Activated CD8-positive, alpha-beta memory T cell treated with anti-CD3 and anti-CD28 coated beads, Interleukin-2, amount 10 ng/mL, durations not matched to agents 7 days and 5 days (primary cell): ENCODE results near the gene NR6A1. TPM values are rescaled to one million over a fixed set of nuclear protein-coding genes. Genes with fewer than 3 reads are reported as not detected.

Source experiments
- ATAC-seq: fragments of 150-1000 bp; cut with Tn5 transposase; one replicate; pipeline ENCODE4 v1.10.0; 2021; ENCODE audit warnings: moderate library complexity
- CTCF ChIA-PET: fragments of 350-600 bp; sonication (Branson Sonifier 250); formaldehyde crosslinking; loops from one replicate; lab custom pipeline; 2021; ENCODE audit warnings: antibody characterized with exemption; lab: Charles Lee
- DNase-seq: peaks from one replicate; pipeline ENCODE4 v3.0.0-alpha.2; 2020
- H3K27ac Mint-ChIP-seq: one replicate; pipeline ENCODE4 v1.8.0; 2021; ENCODE audit warnings: mild to moderate bottlenecking, mixed read lengths
- H3K27me3 Mint-ChIP-seq: one replicate; pipeline ENCODE4 v1.8.0; 2021; ENCODE audit warnings: mixed read lengths
- H3K36me3 Mint-ChIP-seq: one replicate; pipeline ENCODE4 v1.8.0; 2021; ENCODE audit warnings: mild to moderate bottlenecking, mixed read lengths
- H3K4me1 Mint-ChIP-seq: one replicate; pipeline ENCODE4 v1.8.0; 2021; ENCODE audit warnings: mixed read lengths
- H3K4me3 Mint-ChIP-seq: one replicate; pipeline ENCODE4 v1.8.0; 2021; ENCODE audit warnings: mild to moderate bottlenecking, moderate library complexity, mixed read lengths
- H3K9me3 Mint-ChIP-seq: one replicate; pipeline ENCODE4 v1.8.0; 2022; ENCODE audit warnings: low read depth, mixed read lengths
- total RNA-seq, 2 experiments: library from RNA; stranded (reverse); gene quantifications; one replicate each; pipeline ENCODE4 v1.2.3, GENCODE V29; 2021

The NR6A1 gene
- total RNA-seq, 2 experiments from 2014 or later = 0.44 to 1.2 TPM

GRCh38 chr9:124490004-124490403 is 281.1 kb downstream of the NR6A1 start:
- Mint-ChIP-seq H3K36me3 (no peaks in the 10 kb centered on the region), H3K4me3 (no peak overlapping the region), H3K9me3 (no peaks in the 10 kb centered on the region), H3K27me3 (no peaks in the 10 kb centered on the region), H3K4me1 (no peaks in the 10 kb centered on the region), H3K27ac (no peak overlapping the region)
- DNase-seq (no peak), ATAC-seq (no peak)
- CTCF ChIA-PET = no interaction called here

- DNase-seq = no peak
- CTCF ChIA-PET = interaction anchor here (1.4 kb wide), 1 partner anchor 69 kb away, joined by 4 read pairs; no protein-coding TSS in a partner anchor
- Mint-ChIP-seq H3K36me3 (no peaks in the 10 kb centered on the region), H3K4me1 (no peaks in the 10 kb centered on the region), H3K27ac (no peak overlapping the region), H3K27me3 (no peaks in the 10 kb centered on the region), H3K9me3 (no peaks in the 10 kb centered on the region), H3K4me3 (no peak overlapping the region)
- ATAC-seq = no peak
Observed at GRCh38 chr9:124489222-124489621, 281.9 kb downstream of the NR6A1 start.

- ATAC-seq = no peak
- H3K36me3 Mint-ChIP-seq = no peaks in the 10 kb centered on the region
- H3K4me3 Mint-ChIP-seq = no peak overlapping the region
- H3K9me3 Mint-ChIP-seq = no peaks in the 10 kb centered on the region
- CTCF ChIA-PET = interaction anchor here (1.4 kb wide), 1 partner anchor 68 kb away, joined by 4 read pairs; no protein-coding TSS in a partner anchor
- H3K27me3 Mint-ChIP-seq = no peaks in the 10 kb centered on the region
- H3K4me1 Mint-ChIP-seq = no peaks in the 10 kb centered on the region
- no peak for DNase-seq
- H3K27ac Mint-ChIP-seq = no peak overlapping the region
Observed at GRCh38 chr9:124488641-124489210, 282.4 kb downstream of the NR6A1 start.

GRCh38 chr9:124487260-124488182 is 283.6 kb downstream of the NR6A1 start:
- DNase-seq = no peak
- no peak for ATAC-seq
- Mint-ChIP-seq H3K9me3 (no peaks in the 10 kb centered on the region), H3K27ac (no peak overlapping the region), H3K4me3 (no peak overlapping the region), H3K27me3 (no peaks in the 10 kb centered on the region), H3K36me3 (no peaks in the 10 kb centered on the region), H3K4me1 (no peaks in the 10 kb centered on the region)
- CTCF ChIA-PET = interaction anchor here (1.4 kb wide), 1 partner anchor 67 kb away, joined by 4 read pairs; no protein-coding TSS in a partner anchor

GRCh38 chr9:124486778-124487259 is 284.3 kb downstream of the NR6A1 start:
- DNase-seq (no peak), ATAC-seq (no peak)
- CTCF ChIA-PET = no interaction called here
- no peaks in the 10 kb centered on the region for H3K27me3 Mint-ChIP-seq
- H3K4me1 Mint-ChIP-seq = no peaks in the 10 kb centered on the region
- H3K4me3 Mint-ChIP-seq = no peak overlapping the region
- H3K36me3 Mint-ChIP-seq = no peaks in the 10 kb centered on the region
- H3K27ac Mint-ChIP-seq = no peak overlapping the region
- H3K9me3 Mint-ChIP-seq = no peaks in the 10 kb centered on the region

GRCh38 chr9:124485936-124486335 is 285.2 kb downstream of the NR6A1 start:
- Mint-ChIP-seq H3K4me3 (no peak overlapping the region), H3K27me3 (no peaks in the 10 kb centered on the region), H3K4me1 (no peaks in the 10 kb centered on the region), H3K36me3 (no peaks in the 10 kb centered on the region), H3K9me3 (no peaks in the 10 kb centered on the region), H3K27ac (no peak overlapping the region)
- ATAC-seq (no peak), DNase-seq (no peak)
- CTCF ChIA-PET = no interaction called here

GRCh38 chr9:124485201-124485600 is 285.9 kb downstream of the NR6A1 start:
- ATAC-seq = no peak

GRCh38 chr9:124483481-124483880 is 287.6 kb downstream of the NR6A1 start:
- H3K27me3 Mint-ChIP-seq = peaks cover 10% of the 10 kb centered on the region
- no peak overlapping the region for H3K27ac Mint-ChIP-seq
- DNase-seq = no peak
- H3K4me1 Mint-ChIP-seq = no peaks in the 10 kb centered on the region
- CTCF ChIA-PET = no interaction called here
- no peaks in the 10 kb centered on the region for H3K36me3 Mint-ChIP-seq
- no peak for ATAC-seq
- no peak overlapping the region for H3K4me3 Mint-ChIP-seq
- H3K9me3 Mint-ChIP-seq = no peaks in the 10 kb centered on the region

More at GRCh38 chr9:124485201-124485600, 285.9 kb downstream of the NR6A1 start:
- Mint-ChIP-seq H3K4me1 (no peaks in the 10 kb centered on the region), H3K9me3 (no peaks in the 10 kb centered on the region), H3K27me3 (peaks cover under 1% of the 10 kb centered on the region), H3K4me3 (no peak overlapping the region), H3K27ac (no peak overlapping the region), H3K36me3 (no peaks in the 10 kb centered on the region)
- CTCF ChIA-PET = no interaction called here
- no peak for DNase-seq

- H3K36me3 Mint-ChIP-seq = no peaks in the 10 kb centered on the region
- no peak for DNase-seq
- no peak overlapping the region for H3K4me3 Mint-ChIP-seq
- no peak for ATAC-seq
- no peak overlapping the region for H3K27ac Mint-ChIP-seq
- no peaks in the 10 kb centered on the region for H3K4me1 Mint-ChIP-seq
- CTCF ChIA-PET = no interaction called here
- peaks cover 14% of the 10 kb centered on the region for H3K27me3 Mint-ChIP-seq
- no peaks in the 10 kb centered on the region for H3K9me3 Mint-ChIP-seq
Observed at GRCh38 chr9:124482431-124483031, 288.6 kb downstream of the NR6A1 start.

- ATAC-seq = no peak
- Mint-ChIP-seq H3K4me3 (no peak overlapping the region), H3K36me3 (no peaks in the 10 kb centered on the region), H3K27ac (no peak overlapping the region), H3K27me3 (peaks cover 14% of the 10 kb centered on the region), H3K9me3 (no peaks in the 10 kb centered on the region), H3K4me1 (no peaks in the 10 kb centered on the region)
- no peak for DNase-seq
- CTCF ChIA-PET = interaction anchor here (1.1 kb wide), 1 partner anchor 61 kb away, joined by 4 read pairs; no protein-coding TSS in a partner anchor
Observed at GRCh38 chr9:124481115-124481514, 290.0 kb downstream of the NR6A1 start.

GRCh38 chr9:124480621-124480981 is 290.5 kb downstream of the NR6A1 start:
- Mint-ChIP-seq H3K4me1 (no peaks in the 10 kb centered on the region), H3K9me3 (no peaks in the 10 kb centered on the region), H3K27ac (no peak overlapping the region), H3K4me3 (no peak overlapping the region), H3K27me3 (peaks cover 14% of the 10 kb centered on the region), H3K36me3 (no peaks in the 10 kb centered on the region)
- DNase-seq = no peak
- CTCF ChIA-PET = interaction anchor here (1.1 kb wide), 1 partner anchor 60 kb away, joined by 4 read pairs; no protein-coding TSS in a partner anchor
- peak; percentile 58 for ATAC-seq

GRCh38 chr9:124479947-124480620 is 291.0 kb downstream of the NR6A1 start:
- no peaks in the 10 kb centered on the region for H3K36me3 Mint-ChIP-seq
- no peaks in the 10 kb centered on the region for H3K4me1 Mint-ChIP-seq
- no peak for ATAC-seq
- no peak for DNase-seq
- no peak overlapping the region for H3K4me3 Mint-ChIP-seq
- H3K27ac Mint-ChIP-seq = no peak overlapping the region
- CTCF ChIA-PET = interaction anchor here (1.1 kb wide), 1 partner anchor 60 kb away, joined by 4 read pairs; no protein-coding TSS in a partner anchor
- H3K27me3 Mint-ChIP-seq = peaks cover 14% of the 10 kb centered on the region
- H3K9me3 Mint-ChIP-seq = no peaks in the 10 kb centered on the region

GRCh38 chr9:124479371-124479770 is 291.7 kb downstream of the NR6A1 start:
- CTCF ChIA-PET = no interaction called here
- Mint-ChIP-seq H3K27ac (no peak overlapping the region), H3K36me3 (no peaks in the 10 kb centered on the region), H3K4me3 (no peak overlapping the region), H3K9me3 (no peaks in the 10 kb centered on the region), H3K4me1 (no peaks in the 10 kb centered on the region), H3K27me3 (peaks cover 14% of the 10 kb centered on the region)
- DNase-seq (no peak), ATAC-seq (no peak)
